ENCODE data around the gene CCDC78. TPM values are rescaled to one million over a fixed set of nuclear protein-coding genes. Genes with fewer than 3 reads are reported as not detected.

The CCDC78 gene
- total RNA-seq, 1 donor from 2014 or later: 4.9 TPM

GRCh38 chr16:764848-765487, 38.7 kb upstream of the CCDC78 start:
- no peak overlapping the region for H3K4me3 ChIP-seq (ENCODE audit: low read depth, low read length)
- no peak for DNase-seq (ENCODE audit: low read depth)
- TF ChIP-seq CTCF (conservative IDR thresholded peaks at IDR 0.05; ENCODE audit: low read depth, low read length): no peak

DNA sequence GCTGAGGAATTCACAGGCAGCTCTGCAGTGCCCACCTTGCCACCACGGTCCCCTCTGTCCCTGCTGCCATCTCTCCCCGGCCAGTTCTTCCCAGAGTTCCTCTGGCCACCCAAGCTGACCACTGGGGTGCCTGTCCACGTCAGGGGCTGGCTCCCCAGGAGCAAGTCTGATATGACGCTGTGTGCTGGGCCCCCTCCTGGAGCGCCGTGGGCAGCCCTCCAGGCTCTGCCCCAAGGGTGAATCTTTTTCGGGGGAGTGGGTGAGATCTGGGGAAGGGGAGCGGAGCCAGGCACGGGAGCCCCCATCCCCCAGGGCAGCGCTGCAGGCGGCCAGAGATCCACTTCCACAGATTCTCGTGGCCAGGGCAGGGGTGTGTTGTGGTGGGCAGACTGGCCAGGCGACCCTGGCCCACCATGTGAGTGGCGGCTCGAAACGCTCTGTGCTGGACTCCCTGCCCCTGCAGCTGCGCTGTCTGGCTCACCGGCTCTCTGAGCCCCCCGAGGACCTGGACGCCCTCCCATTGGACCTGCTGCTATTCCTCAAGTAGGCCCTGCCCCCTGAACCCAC, 38.0 kb upstream of the CCDC78 start:
- DNase-seq (ENCODE audit: low read depth): no peak
- TF ChIP-seq CTCF (conservative IDR thresholded peaks at IDR 0.05; ENCODE audit: low read depth, low read length): no peak
- H3K4me3 ChIP-seq (ENCODE audit: low read depth, low read length): no peak overlapping the region

DNA sequence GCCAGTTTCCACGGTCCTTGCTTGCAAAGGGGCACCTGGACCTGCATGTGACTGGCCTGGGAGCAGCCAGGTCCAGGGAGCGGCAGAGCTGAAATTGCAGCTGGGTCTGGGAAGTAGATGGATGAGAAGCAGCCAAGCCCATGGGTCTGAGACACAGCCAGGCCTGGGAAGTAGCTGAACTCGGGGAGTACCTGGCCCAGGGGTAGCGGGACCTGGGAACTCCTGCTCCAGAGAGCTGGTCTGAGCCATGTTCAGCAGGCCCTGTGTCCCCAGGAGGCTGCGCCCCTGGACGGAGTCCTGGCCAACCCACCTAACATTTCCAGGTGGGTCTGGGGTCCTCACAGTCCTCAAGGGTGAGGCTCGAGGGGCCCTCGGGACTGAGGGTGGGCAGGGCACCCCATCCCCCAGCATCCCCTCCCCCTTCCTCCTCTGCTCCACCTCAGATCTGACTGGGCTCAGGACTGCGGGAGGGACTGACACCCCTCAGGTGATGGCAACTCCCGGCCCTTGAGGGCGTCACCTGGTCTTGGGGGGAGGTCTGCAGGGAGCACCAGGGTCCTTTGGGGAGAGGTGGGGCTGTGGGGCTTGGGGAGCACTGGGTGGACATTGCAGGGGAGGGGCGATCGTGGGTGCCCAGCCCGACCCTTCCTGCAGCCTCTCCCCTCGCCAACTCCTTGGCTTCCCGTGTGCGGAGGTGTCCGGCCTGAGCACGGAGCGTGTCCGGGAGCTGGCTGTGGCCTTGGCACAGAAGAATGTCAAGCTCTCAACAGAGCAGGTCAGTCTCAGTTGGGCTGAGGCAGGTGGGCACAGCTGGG, 37.3 kb upstream of the CCDC78 start:
- TF ChIP-seq CTCF (conservative IDR thresholded peaks at IDR 0.05; ENCODE audit: low read depth, low read length): no peak
- H3K4me3 ChIP-seq (ENCODE audit: low read depth, low read length): no peak overlapping the region
- no peak for DNase-seq (ENCODE audit: low read depth)

DNA sequence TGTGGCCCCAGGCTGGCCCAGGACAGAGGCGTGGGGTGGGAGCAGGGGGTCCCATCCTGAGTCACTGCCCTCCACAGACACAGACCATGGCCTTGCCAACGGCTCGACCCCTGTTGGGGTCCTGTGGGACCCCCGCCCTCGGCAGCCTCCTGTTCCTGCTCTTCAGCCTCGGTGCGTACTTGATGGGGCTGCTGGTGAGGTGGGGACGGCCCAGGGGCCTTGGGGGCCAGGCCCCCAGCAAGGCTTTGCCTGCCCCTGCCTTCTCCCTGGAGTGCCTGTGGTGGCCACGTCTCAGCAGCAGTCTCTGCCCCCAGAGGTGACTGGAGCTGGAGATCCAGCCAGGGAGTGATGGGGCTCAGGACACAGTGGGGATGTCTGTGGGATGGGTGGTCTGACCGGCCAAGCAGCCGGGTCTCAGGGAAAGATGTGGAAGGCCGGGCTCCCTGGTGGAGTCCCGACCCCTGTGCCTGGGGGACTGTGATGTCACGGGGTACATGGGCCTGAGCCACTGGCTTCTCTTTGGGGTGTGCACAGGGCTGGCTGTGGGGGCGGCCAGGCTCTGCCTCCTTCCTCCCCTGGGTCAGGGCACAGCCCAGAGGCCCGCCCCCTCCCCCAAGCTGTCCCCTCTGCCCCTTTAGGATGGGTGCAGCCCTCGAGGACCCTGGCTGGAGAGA, 36.5 kb upstream of the CCDC78 start:
- DNase-seq (ENCODE audit: low read depth): no peak
- TF ChIP-seq CTCF (conservative IDR thresholded peaks at IDR 0.05; ENCODE audit: low read depth, low read length): no peak
- H3K4me3 ChIP-seq (ENCODE audit: low read depth, low read length): no peak overlapping the region

GRCh38 chr16:761625-762513, 35.6 kb upstream of the CCDC78 start:
- no peak for TF ChIP-seq CTCF (conservative IDR thresholded peaks at IDR 0.05; ENCODE audit: low read depth, low read length)
- no peak for DNase-seq (ENCODE audit: low read depth)
- no peak overlapping the region for H3K4me3 ChIP-seq (ENCODE audit: low read depth, low read length)

Data from epithelial cell of proximal tubule (primary cell).